Type B pancreatic cell (in vitro differentiated cells): ENCODE data around the gene CEBPA. TPM values are rescaled to one million over a fixed set of nuclear protein-coding genes. Genes with fewer than 3 reads are reported as not detected.
A peak's percentile ranks its signal among the peaks of the same experiment; 100 is the strongest.

Source experiments
- DNase-seq: peaks from one replicate; pipeline ENCODE4 v3.0.0; 2021; ENCODE audit warnings: mixed read lengths; ENCODE audit not compliant: unreplicated experiment; ENCODE audit errors: extremely low spot score
- H3K27ac Mint-ChIP-seq: 2 replicates; pipeline ENCODE4 v1.8.0; 2021; ENCODE audit warnings: mild to moderate bottlenecking, mixed read lengths
- H3K27me3 Mint-ChIP-seq: 2 replicates; pipeline ENCODE4 v1.8.0; 2021; ENCODE audit warnings: mixed read lengths
- H3K36me3 Mint-ChIP-seq: 2 replicates; pipeline ENCODE4 v1.8.0; 2021; ENCODE audit warnings: mixed read lengths
- H3K4me1 Mint-ChIP-seq: one replicate; pipeline ENCODE4 v1.8.0; 2021; ENCODE audit warnings: mixed read lengths; ENCODE audit not compliant: unreplicated experiment
- H3K4me3 Mint-ChIP-seq: 2 replicates; pipeline ENCODE4 v1.8.0; 2021; ENCODE audit warnings: mild to moderate bottlenecking, mixed read lengths
- H3K9me3 Mint-ChIP-seq: 2 replicates; pipeline ENCODE4 v1.8.0; 2021; ENCODE audit warnings: mixed read lengths
- CTCF ChIP-seq: fragments of 200-600 bp; sonication (generic); conservative IDR thresholded peaks from 2 replicates; pipeline ENCODE4 v1.5.0; 2021; ENCODE audit warnings: antibody characterized with exemption, mild to moderate bottlenecking
- total RNA-seq: library from RNA; stranded (reverse); gene quantifications from 2 replicates; pipeline ENCODE4 v1.2.1, GENCODE V29; 2021; ENCODE audit warnings: low replicate concordance

The CEBPA gene
- total RNA-seq, 1 donor from 2014 or later = 24.4 TPM

GRCh38 chr19:33301900-33302174 is 497 bp downstream of the CEBPA start:
- Mint-ChIP-seq H3K27ac (no peak overlapping the region), H3K4me3 (peak overlapping the region; percentile 44), H3K27me3 (peaks cover 45% of the 10 kb centered on the region), H3K36me3 (no peaks in the 10 kb centered on the region), H3K4me1 (peaks cover 13% of the 10 kb centered on the region), H3K9me3 (no peaks in the 10 kb centered on the region)
- TF ChIP-seq CTCF = no peak
- DNase-seq = no peak

DNA sequence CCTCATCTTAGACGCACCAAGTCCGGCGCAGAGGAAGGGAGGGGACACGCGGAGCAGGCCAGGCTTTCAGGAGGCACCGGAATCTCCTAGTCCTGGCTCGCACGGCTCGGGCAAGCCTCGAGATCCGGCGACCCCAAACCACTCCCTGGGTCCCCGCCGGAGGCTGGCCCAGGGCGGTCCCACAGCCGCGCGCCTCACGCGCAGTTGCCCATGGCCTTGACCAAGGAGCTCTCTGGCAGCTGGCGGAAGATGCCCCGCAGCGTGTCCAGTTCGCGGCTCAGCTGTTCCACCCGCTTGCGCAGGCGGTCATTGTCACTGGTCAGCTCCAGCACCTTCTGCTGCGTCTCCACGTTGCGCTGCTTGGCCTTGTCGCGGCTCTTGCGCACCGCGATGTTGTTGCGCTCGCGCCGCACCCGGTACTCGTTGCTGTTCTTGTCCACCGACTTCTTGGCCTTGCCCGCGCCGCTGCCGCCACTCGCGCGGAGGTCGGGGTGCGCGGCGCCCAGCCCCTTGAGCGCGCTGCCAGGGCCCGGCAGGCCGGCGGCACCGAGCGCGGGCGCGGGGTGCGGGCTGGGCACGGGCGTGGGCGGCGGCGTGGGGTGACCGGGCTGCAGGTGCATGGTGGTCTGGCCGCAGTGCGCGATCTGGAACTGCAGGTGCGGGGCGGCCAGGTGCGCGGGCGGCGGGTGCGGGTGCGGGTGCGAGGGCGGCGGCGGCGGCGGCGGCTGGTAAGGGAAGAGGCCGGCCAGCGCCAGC is 1.0 kb downstream of the CEBPA start:
- peaks cover 45% of the 10 kb centered on the region for H3K27me3 Mint-ChIP-seq
- no peak for TF ChIP-seq CTCF

GRCh38 chr19:33300894-33301143 is 1.5 kb downstream of the CEBPA start:
- Mint-ChIP-seq H3K27ac (peak overlapping the region; percentile 50), H3K36me3 (no peaks in the 10 kb centered on the region), H3K4me3 (peak overlapping the region; percentile 84), H3K27me3 (peaks cover 41% of the 10 kb centered on the region), H3K9me3 (no peaks in the 10 kb centered on the region), H3K4me1 (peaks cover 13% of the 10 kb centered on the region)
- no peak for TF ChIP-seq CTCF
- DNase-seq = no peak

More for the DNA sequence above, 1.0 kb downstream of the CEBPA start:
- peaks cover 13% of the 10 kb centered on the region for H3K4me1 Mint-ChIP-seq
- no peaks in the 10 kb centered on the region for H3K9me3 Mint-ChIP-seq
- no peak for DNase-seq
- peak overlapping the region; percentile 84 for H3K4me3 Mint-ChIP-seq
- no peak overlapping the region for H3K27ac Mint-ChIP-seq
- H3K36me3 Mint-ChIP-seq = no peaks in the 10 kb centered on the region

- peaks cover 41% of the 10 kb centered on the region for H3K27me3 Mint-ChIP-seq
- peaks cover 11% of the 10 kb centered on the region for H3K4me1 Mint-ChIP-seq
- H3K4me3 Mint-ChIP-seq = peak overlapping the region; percentile 84
- DNase-seq = no peak
- peak overlapping the region; percentile 50 for H3K27ac Mint-ChIP-seq
- no peaks in the 10 kb centered on the region for H3K36me3 Mint-ChIP-seq
- H3K9me3 Mint-ChIP-seq = no peaks in the 10 kb centered on the region
- no peak for TF ChIP-seq CTCF
Observed at GRCh38 chr19:33300009-33300893, 2.1 kb downstream of the CEBPA start.

DNA sequence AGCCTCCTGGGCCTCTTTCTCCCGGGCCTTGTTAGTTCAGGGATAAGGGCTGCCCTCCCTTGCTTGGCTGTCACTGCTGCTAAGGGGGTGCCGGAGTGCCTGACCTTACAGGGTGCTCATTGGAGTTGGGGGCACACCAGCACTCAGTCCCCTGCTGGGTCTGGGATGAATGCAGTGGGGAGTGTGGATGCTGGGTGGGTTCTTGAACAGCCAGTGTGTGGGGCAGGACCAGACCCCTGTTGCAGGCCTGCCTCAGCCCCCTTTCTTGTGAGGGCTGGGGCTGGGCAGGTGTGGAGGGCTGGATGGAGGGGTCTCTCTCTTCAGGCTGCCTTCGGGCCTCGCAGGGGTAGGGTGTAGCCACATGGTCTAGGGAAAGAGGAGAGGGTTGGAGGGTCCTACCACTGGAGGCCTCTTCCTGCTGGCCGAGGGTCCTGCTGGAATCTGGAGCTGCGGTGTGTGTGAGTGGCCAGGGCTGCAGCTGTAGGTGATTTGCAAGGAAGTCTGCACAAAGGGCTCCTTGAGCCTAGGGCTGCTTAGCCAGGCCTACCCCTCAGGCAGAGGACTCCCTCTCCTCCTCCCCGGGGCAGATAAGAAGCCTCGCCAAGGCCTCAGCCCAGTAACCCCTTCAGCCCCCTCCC is 3.2 kb downstream of the CEBPA start:
- Mint-ChIP-seq H3K4me1 (peaks cover 6% of the 10 kb centered on the region), H3K27me3 (peaks cover 31% of the 10 kb centered on the region), H3K9me3 (no peaks in the 10 kb centered on the region), H3K27ac (peak overlapping the region; percentile 70), H3K4me3 (peak overlapping the region; percentile 84), H3K36me3 (no peaks in the 10 kb centered on the region)
- no peak for TF ChIP-seq CTCF
- no peak for DNase-seq
